ENCODE data around the gene UBTD2. TPM values are rescaled to one million over a fixed set of nuclear protein-coding genes. Genes with fewer than 3 reads are reported as not detected.

Gene UBTD2
- total RNA-seq, 1 donor from 2014 or later, result 72.7 TPM

DNA sequence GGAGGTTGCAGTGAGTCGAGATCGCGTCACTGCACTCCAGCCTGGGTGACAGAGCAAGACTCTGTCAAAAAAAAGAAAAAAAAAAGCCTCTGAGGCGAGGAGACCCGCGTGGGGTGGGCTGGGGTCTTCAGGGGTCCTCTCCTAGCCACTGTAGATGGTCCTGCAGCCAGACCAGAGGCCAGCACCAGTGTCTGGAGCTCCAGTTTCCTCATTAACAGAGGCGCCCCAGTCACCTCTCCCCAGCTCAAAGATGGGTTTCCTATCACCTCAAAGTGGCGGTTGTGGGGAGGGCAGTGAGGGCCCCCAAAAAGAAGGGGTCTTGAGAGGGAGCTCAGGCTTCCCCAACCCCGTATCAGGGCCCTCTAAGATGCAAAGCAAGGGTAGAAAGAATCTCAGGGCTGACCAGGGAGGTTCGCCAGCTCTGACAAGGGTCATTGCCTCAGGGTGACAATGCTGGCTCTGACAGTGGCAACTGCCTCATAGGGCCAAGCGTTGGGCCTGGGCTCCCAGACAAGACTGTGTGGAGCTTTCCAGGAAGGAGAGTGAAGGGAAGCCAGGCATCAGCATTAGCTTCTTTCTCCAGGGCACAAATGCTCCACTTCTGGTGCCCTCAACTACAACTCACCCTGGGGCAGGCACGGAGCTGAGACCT, 110.5 kb downstream of the UBTD2 start:
- Mint-ChIP-seq H3K27ac (no peak overlapping the region), H3K4me1 (ENCODE audit: low read depth) (peaks cover 9% of the 10 kb centered on the region), H3K36me3 (ENCODE audit: insufficient read depth) (no peaks in the 10 kb centered on the region), H3K27me3 (no peaks in the 10 kb centered on the region), H3K4me3 (ENCODE audit: low read depth) (no peak overlapping the region), H3K9me3 (ENCODE audit: low read depth) (no peaks in the 10 kb centered on the region)
- no peak for DNase-seq (ENCODE audit: low spot score, unreplicated experiment)
- TF ChIP-seq, protein P1, sequence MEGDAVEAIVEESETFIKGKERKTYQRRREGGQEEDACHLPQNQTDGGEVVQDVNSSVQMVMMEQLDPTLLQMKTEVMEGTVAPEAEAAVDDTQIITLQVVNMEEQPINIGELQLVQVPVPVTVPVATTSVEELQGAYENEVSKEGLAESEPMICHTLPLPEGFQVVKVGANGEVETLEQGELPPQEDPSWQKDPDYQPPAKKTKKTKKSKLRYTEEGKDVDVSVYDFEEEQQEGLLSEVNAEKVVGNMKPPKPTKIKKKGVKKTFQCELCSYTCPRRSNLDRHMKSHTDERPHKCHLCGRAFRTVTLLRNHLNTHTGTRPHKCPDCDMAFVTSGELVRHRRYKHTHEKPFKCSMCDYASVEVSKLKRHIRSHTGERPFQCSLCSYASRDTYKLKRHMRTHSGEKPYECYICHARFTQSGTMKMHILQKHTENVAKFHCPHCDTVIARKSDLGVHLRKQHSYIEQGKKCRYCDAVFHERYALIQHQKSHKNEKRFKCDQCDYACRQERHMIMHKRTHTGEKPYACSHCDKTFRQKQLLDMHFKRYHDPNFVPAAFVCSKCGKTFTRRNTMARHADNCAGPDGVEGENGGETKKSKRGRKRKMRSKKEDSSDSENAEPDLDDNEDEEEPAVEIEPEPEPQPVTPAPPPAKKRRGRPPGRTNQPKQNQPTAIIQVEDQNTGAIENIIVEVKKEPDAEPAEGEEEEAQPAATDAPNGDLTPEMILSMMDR (IDR thresholded peaks at IDR 0.05; ENCODE audit: unreplicated experiment), result no peak

DNA sequence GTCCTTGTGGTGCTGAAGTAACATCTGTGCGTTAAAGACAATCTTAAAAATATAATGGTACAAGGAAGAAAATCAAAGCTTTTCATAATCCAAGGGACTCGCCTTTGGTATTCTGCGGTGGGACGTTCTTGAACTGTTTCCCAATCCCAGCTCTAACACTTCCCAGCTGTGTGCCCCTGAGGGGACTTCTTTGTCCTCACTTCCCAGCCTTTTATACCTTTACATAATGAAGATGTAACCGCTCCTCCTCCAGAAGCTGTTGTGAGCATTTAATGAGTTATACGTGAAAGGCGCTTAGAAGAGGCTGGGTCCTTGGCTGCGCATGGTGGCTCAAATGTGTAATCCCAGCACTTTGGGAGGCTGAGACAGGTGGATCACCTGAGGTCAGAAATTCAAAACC, 112.4 kb downstream of the UBTD2 start:
- TF ChIP-seq, protein P1 (IDR thresholded peaks at IDR 0.05; ENCODE audit: unreplicated experiment), result no peak
- Mint-ChIP-seq H3K27me3 (no peaks in the 10 kb centered on the region), H3K27ac (no peak overlapping the region), H3K4me1 (ENCODE audit: low read depth) (peaks cover 12% of the 10 kb centered on the region), H3K4me3 (ENCODE audit: low read depth) (no peak overlapping the region), H3K36me3 (ENCODE audit: insufficient read depth) (no peaks in the 10 kb centered on the region), H3K9me3 (ENCODE audit: low read depth) (no peaks in the 10 kb centered on the region)
- no peak for DNase-seq (ENCODE audit: low spot score, unreplicated experiment)

DNA sequence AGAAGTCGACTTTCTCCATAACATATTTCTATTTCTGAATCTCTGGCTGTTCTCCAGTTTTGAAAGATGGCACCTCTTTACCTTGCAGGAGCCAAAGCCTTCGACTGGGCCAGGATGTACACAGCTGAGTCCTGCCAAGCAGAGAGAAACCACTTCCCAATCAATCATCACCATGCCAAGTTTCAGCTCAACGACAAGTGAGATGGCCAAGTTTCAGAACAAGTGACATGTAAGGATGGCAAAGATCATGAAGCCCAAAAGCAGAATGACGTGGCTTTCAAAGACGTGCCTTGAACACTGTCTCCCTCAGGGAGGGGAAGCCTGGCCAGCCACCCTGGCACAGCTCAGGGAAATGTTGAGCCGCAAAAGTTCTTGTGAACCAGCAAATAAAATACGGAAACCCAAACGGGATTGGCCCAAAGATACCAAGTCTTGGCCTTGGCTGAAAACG, 113.3 kb downstream of the UBTD2 start:
- peaks cover 12% of the 10 kb centered on the region for H3K4me1 Mint-ChIP-seq (ENCODE audit: low read depth)
- no peaks in the 10 kb centered on the region for H3K27me3 Mint-ChIP-seq
- TF ChIP-seq, protein P1 (IDR thresholded peaks at IDR 0.05; ENCODE audit: unreplicated experiment), result no peak
- H3K36me3 Mint-ChIP-seq (ENCODE audit: insufficient read depth), result no peaks in the 10 kb centered on the region
- DNase-seq (ENCODE audit: low spot score, unreplicated experiment), result no peak
- no peak overlapping the region for H3K4me3 Mint-ChIP-seq (ENCODE audit: low read depth)
- H3K9me3 Mint-ChIP-seq (ENCODE audit: low read depth), result no peaks in the 10 kb centered on the region
- H3K27ac Mint-ChIP-seq, result no peak overlapping the region

DNA sequence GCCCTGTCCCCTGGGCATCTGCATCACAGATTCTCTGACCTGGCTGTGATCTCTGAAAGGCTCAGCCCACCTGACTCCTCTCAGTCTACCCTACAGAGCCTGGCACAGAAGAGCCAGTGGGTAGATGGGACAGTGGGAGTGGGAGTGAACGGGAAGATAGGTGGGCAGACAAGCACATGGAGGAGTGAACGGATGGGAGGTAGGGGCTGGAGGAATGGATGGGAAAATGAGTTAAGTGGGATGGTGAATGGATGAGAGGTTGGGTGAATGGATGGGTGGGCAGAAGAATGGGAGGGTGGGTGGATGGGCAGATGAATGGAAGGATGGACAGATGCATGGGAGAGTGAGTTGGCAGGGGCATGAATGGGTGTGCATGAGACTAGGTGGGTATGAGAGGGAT, 114.3 kb downstream of the UBTD2 start:
- TF ChIP-seq, protein P1 (IDR thresholded peaks at IDR 0.05; ENCODE audit: unreplicated experiment), result no peak
- Mint-ChIP-seq H3K27me3 (no peaks in the 10 kb centered on the region), H3K4me1 (ENCODE audit: low read depth) (peaks cover 7% of the 10 kb centered on the region), H3K4me3 (ENCODE audit: low read depth) (no peak overlapping the region), H3K9me3 (ENCODE audit: low read depth) (no peaks in the 10 kb centered on the region), H3K36me3 (ENCODE audit: insufficient read depth) (no peaks in the 10 kb centered on the region), H3K27ac (no peak overlapping the region)
- no peak for DNase-seq (ENCODE audit: low spot score, unreplicated experiment)

DNA sequence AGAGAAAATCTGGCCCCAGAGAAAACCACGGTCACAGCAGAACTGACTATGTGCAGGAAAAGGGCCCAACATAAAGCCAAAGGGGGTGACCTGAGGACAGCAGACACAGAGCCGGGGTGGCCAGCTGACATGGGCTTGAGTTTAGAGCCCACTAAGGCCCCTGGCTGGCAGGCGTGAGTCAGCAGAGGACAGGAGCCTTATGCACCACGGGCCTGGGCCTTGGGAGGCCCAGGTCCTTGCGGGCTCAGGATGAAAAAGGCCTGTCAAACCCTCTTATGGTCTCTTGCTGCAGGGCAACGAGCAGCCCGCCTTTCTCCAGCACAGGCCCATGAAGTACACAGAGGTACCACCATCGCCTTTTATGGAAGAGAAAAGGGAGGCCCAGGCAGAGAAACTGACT, 115.3 kb downstream of the UBTD2 start:
- H3K4me1 Mint-ChIP-seq (ENCODE audit: low read depth), result peaks cover 7% of the 10 kb centered on the region
- peak overlapping the region; percentile 20 for H3K27ac Mint-ChIP-seq
- no peaks in the 10 kb centered on the region for H3K9me3 Mint-ChIP-seq (ENCODE audit: low read depth)
- DNase-seq (ENCODE audit: low spot score, unreplicated experiment), result no peak
- no peaks in the 10 kb centered on the region for H3K36me3 Mint-ChIP-seq (ENCODE audit: insufficient read depth)
- no peak overlapping the region for H3K4me3 Mint-ChIP-seq (ENCODE audit: low read depth)
- TF ChIP-seq, protein P1 (IDR thresholded peaks at IDR 0.05; ENCODE audit: unreplicated experiment), result no peak
- H3K27me3 Mint-ChIP-seq, result no peaks in the 10 kb centered on the region
